HG03439 (cell line): ENCODE results near the gene SEC14L1.
"Not testable (repeated sequence)": the region's sequence is repeated elsewhere in the genome, so short reads cannot be mapped to it uniquely, and the experiment has no call there.

Experiments used
- ATAC-seq: cut with Tn5 transposase; IDR thresholded peaks from one replicate; pipeline ENCODE4 v1.9.1; 2021; ENCODE audit warnings: mild to moderate bottlenecking, moderate library complexity; ENCODE audit not compliant: unreplicated experiment

Gene SEC14L1

GRCh38 chr17:77231076-77231871, 90.5 kb downstream of the SEC14L1 start:
- no peak for ATAC-seq

- no peak for ATAC-seq
Measured at GRCh38 chr17:77233127-77233526, 92.4 kb downstream of the SEC14L1 start.

GRCh38 chr17:77233635-77234334, 93.0 kb downstream of the SEC14L1 start:
- peak; percentile 63 for ATAC-seq

- ATAC-seq = no peak
Measured at GRCh38 chr17:77234695-77235094, 93.9 kb downstream of the SEC14L1 start.

GRCh38 chr17:77235370-77235941, 94.7 kb downstream of the SEC14L1 start:
- no peak for ATAC-seq

- no peak for ATAC-seq
Measured at GRCh38 chr17:77237232-77238008, 96.7 kb downstream of the SEC14L1 start.

- ATAC-seq = no peak
Measured at GRCh38 chr17:77240976-77241375, 100.2 kb downstream of the SEC14L1 start.

- ATAC-seq = no peak
Measured at GRCh38 chr17:77242118-77242851, 101.5 kb downstream of the SEC14L1 start.

GRCh38 chr17:77245162-77245926, 104.6 kb downstream of the SEC14L1 start:
- ATAC-seq = peak; percentile 46

GRCh38 chr17:77246110-77247047, 105.6 kb downstream of the SEC14L1 start:
- ATAC-seq = no peak

GRCh38 chr17:77247048-77247541, 106.3 kb downstream of the SEC14L1 start:
- no peak for ATAC-seq

GRCh38 chr17:77247609-77248008, 106.8 kb downstream of the SEC14L1 start:
- no peak for ATAC-seq

GRCh38 chr17:77248216-77249114, 107.7 kb downstream of the SEC14L1 start:
- ATAC-seq = no peak

GRCh38 chr17:77251622-77252183, 110.9 kb downstream of the SEC14L1 start:
- no peak for ATAC-seq

GRCh38 chr17:77252306-77252705, 111.5 kb downstream of the SEC14L1 start:
- ATAC-seq = not testable (repeated sequence)

- ATAC-seq = no peak
Measured at GRCh38 chr17:77253611-77254051, 112.9 kb downstream of the SEC14L1 start.
